ENCODE results near the gene CASQ2.

Gene CASQ2

DNA sequence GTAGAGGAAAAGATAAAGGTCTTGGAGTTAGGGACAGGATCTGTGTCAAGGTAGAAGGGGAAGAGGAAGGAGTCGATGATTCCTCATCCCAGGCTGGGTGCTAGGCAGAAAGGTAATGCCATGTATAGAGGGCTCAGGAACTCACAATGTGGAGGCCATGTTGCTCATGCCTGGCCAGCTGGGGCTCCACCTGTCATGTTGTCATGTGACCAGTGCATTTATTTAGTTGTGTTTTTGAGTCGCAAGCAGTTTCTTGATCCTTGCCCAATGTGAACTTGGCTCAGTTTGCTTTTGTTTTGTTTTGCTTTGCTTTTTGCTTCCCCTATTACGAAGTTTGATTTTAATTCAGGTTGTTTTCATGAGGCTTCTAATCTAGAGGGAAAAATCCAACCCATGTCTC, 5.7 kb downstream of the CASQ2 start:
- Mint-ChIP-seq H3K36me3 (ENCODE audit: low read depth) (no peaks in the 10 kb centered on the region), H3K27ac (no peak overlapping the region), H3K4me3 (no peak overlapping the region), H3K9me3 (peaks cover 3% of the 10 kb centered on the region), H3K27me3 (ENCODE audit: low read depth) (peaks cover 5% of the 10 kb centered on the region), H3K4me1 (ENCODE audit: low read depth) (no peaks in the 10 kb centered on the region)

- H3K27ac Mint-ChIP-seq: no peak overlapping the region
- H3K4me3 Mint-ChIP-seq: no peak overlapping the region
- H3K36me3 Mint-ChIP-seq (ENCODE audit: low read depth): no peaks in the 10 kb centered on the region
- H3K4me1 Mint-ChIP-seq (ENCODE audit: low read depth): no peaks in the 10 kb centered on the region
- H3K9me3 Mint-ChIP-seq: peaks cover 3% of the 10 kb centered on the region
- H3K27me3 Mint-ChIP-seq (ENCODE audit: low read depth): peaks cover 6% of the 10 kb centered on the region
Observed at GRCh38 chr1:115761601-115762302, 6.8 kb downstream of the CASQ2 start.

DNA sequence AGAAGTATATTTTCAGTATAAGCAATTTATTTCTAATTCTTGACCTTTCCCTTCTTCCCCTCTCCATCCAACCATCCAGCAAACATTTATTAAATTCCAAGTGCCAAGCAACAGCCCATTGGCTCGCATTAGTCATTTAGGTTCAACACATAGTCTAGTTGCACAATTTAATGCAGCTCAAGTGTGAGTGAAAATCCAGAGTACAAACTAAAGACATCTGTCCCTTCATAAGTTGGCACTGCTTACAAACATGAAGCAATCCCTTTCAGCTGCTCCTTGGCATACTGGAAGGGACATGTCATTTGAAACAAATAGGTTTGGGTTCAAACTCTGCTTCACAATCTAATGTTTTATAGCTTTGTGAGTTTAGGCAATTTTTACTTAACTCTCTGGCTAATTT, 10.7 kb downstream of the CASQ2 start:
- H3K27me3 Mint-ChIP-seq (ENCODE audit: low read depth): peaks cover 6% of the 10 kb centered on the region
- H3K9me3 Mint-ChIP-seq: peaks cover 3% of the 10 kb centered on the region
- H3K4me3 Mint-ChIP-seq: no peak overlapping the region
- H3K36me3 Mint-ChIP-seq (ENCODE audit: low read depth): no peaks in the 10 kb centered on the region
- H3K27ac Mint-ChIP-seq: no peak overlapping the region
- H3K4me1 Mint-ChIP-seq (ENCODE audit: low read depth): no peaks in the 10 kb centered on the region

GRCh38 chr1:115757326-115757725, 11.2 kb downstream of the CASQ2 start:
- Mint-ChIP-seq H3K36me3 (ENCODE audit: low read depth) (no peaks in the 10 kb centered on the region), H3K4me1 (ENCODE audit: low read depth) (no peaks in the 10 kb centered on the region), H3K27ac (no peak overlapping the region), H3K9me3 (peaks cover 3% of the 10 kb centered on the region), H3K4me3 (no peak overlapping the region), H3K27me3 (ENCODE audit: low read depth) (peaks cover 9% of the 10 kb centered on the region)

- H3K27me3 Mint-ChIP-seq (ENCODE audit: low read depth): peaks cover 9% of the 10 kb centered on the region
- H3K4me1 Mint-ChIP-seq (ENCODE audit: low read depth): no peaks in the 10 kb centered on the region
- H3K36me3 Mint-ChIP-seq (ENCODE audit: low read depth): no peaks in the 10 kb centered on the region
- no peak overlapping the region for H3K4me3 Mint-ChIP-seq
- peaks cover 3% of the 10 kb centered on the region for H3K9me3 Mint-ChIP-seq
- H3K27ac Mint-ChIP-seq: no peak overlapping the region
Observed at GRCh38 chr1:115755456-115756370, 12.8 kb downstream of the CASQ2 start.

- no peak overlapping the region for H3K27ac Mint-ChIP-seq
- no peaks in the 10 kb centered on the region for H3K36me3 Mint-ChIP-seq (ENCODE audit: low read depth)
- peaks cover 6% of the 10 kb centered on the region for H3K27me3 Mint-ChIP-seq (ENCODE audit: low read depth)
- no peaks in the 10 kb centered on the region for H3K9me3 Mint-ChIP-seq
- no peak overlapping the region for H3K4me3 Mint-ChIP-seq
- H3K4me1 Mint-ChIP-seq (ENCODE audit: low read depth): no peaks in the 10 kb centered on the region
Observed at GRCh38 chr1:115753830-115754229, 14.7 kb downstream of the CASQ2 start.

DNA sequence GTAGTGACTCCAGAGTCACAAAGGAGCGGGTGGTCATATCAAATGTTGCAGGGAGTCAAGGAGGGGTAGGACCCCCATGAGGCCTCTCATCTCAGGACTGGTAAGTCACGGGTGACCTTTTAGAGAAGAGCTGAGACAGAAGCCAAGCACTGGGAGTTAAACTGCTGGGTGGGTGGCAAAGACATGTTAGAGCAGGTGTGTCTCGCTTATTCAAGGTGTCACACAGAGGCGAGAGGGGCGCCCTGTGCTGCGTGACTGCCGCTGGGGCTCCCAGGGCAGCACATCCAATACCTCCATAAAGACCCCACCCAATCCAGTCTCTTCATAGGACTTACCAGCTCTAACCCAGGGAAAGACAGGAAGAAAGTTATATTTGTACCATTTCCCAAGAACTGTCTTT, 15.2 kb downstream of the CASQ2 start:
- Mint-ChIP-seq H3K4me3 (no peak overlapping the region), H3K36me3 (ENCODE audit: low read depth) (no peaks in the 10 kb centered on the region), H3K27ac (no peak overlapping the region), H3K4me1 (ENCODE audit: low read depth) (no peaks in the 10 kb centered on the region), H3K27me3 (ENCODE audit: low read depth) (peaks cover 6% of the 10 kb centered on the region), H3K9me3 (no peaks in the 10 kb centered on the region)

- H3K27ac Mint-ChIP-seq: no peak overlapping the region
- no peak overlapping the region for H3K4me3 Mint-ChIP-seq
- no peaks in the 10 kb centered on the region for H3K4me1 Mint-ChIP-seq (ENCODE audit: low read depth)
- peaks cover 25% of the 10 kb centered on the region for H3K27me3 Mint-ChIP-seq (ENCODE audit: low read depth)
- H3K9me3 Mint-ChIP-seq: no peaks in the 10 kb centered on the region
- no peaks in the 10 kb centered on the region for H3K36me3 Mint-ChIP-seq (ENCODE audit: low read depth)
Observed at GRCh38 chr1:115748401-115749150, 19.9 kb downstream of the CASQ2 start.

DNA sequence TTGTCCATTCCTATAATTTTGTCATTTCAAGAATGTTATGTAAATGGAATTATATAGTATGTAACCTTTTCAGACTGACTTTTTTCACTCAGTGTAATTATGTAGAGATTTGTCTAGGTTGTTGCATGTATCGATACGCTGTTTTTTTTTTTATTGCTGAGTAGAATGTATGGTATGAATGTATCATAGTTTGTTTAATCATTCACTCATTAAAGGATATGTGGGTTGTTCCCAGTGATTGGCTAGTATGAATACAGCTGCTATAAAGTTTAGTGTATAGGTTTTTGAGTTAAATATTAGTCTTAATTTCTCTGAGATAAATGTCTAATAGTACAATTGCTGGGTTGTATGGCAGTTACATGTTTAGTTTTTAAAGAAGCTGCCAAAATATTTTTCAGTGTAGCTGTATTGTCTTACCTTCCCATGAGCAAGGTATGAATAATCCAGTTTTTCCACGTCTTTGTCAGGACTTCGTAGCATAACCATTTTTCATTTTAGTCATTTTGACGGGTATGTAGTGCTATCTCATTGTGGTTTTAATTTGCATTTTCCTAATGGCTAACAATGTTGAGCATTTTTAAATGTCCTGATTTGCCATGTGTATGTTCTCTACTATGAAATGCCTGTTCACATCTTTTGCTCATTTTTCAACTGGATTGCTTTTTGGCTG, 22.4 kb downstream of the CASQ2 start:
- H3K36me3 Mint-ChIP-seq (ENCODE audit: low read depth): no peaks in the 10 kb centered on the region
- H3K27me3 Mint-ChIP-seq (ENCODE audit: low read depth): peaks cover 21% of the 10 kb centered on the region
- H3K9me3 Mint-ChIP-seq: no peaks in the 10 kb centered on the region
- no peaks in the 10 kb centered on the region for H3K4me1 Mint-ChIP-seq (ENCODE audit: low read depth)
- H3K4me3 Mint-ChIP-seq: no peak overlapping the region
- no peak overlapping the region for H3K27ac Mint-ChIP-seq

- Mint-ChIP-seq H3K4me1 (ENCODE audit: low read depth) (no peaks in the 10 kb centered on the region), H3K4me3 (no peak overlapping the region), H3K27ac (no peak overlapping the region), H3K9me3 (no peaks in the 10 kb centered on the region), H3K27me3 (ENCODE audit: low read depth) (peaks cover 21% of the 10 kb centered on the region), H3K36me3 (ENCODE audit: low read depth) (no peaks in the 10 kb centered on the region)
Observed at GRCh38 chr1:115744646-115745275, 23.8 kb downstream of the CASQ2 start.

GRCh38 chr1:115740811-115741210, 27.7 kb downstream of the CASQ2 start:
- Mint-ChIP-seq H3K9me3 (no peaks in the 10 kb centered on the region), H3K4me1 (ENCODE audit: low read depth) (no peaks in the 10 kb centered on the region), H3K36me3 (ENCODE audit: low read depth) (no peaks in the 10 kb centered on the region), H3K27me3 (ENCODE audit: low read depth) (peaks cover 9% of the 10 kb centered on the region), H3K4me3 (no peak overlapping the region), H3K27ac (no peak overlapping the region)

- Mint-ChIP-seq H3K4me1 (ENCODE audit: low read depth) (no peaks in the 10 kb centered on the region), H3K36me3 (ENCODE audit: low read depth) (no peaks in the 10 kb centered on the region), H3K4me3 (no peak overlapping the region), H3K27ac (no peak overlapping the region), H3K27me3 (ENCODE audit: low read depth) (peaks cover under 1% of the 10 kb centered on the region), H3K9me3 (no peaks in the 10 kb centered on the region)
Observed at GRCh38 chr1:115732316-115732715, 36.2 kb downstream of the CASQ2 start.

DNA sequence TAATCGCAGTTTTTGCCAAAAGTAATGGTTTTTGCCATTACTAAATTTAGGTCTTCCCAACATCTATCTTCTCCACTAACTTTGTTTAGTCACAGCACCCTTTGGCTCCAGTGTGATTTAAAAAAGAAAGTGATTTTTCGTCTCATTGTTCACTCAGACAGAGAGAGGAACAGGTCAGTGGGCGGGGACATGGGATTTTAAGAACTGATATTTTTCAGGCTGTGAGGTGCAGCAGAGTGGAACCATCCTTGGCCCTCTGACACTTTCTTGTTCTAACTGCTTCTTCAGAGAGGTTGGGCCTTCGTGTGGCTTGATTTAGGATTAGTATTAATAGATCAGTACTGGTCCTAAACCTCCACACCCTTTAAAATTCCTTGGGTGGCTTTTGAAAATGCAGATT, 38.8 kb downstream of the CASQ2 start:
- Mint-ChIP-seq H3K9me3 (no peaks in the 10 kb centered on the region), H3K4me1 (ENCODE audit: low read depth) (no peaks in the 10 kb centered on the region), H3K4me3 (no peak overlapping the region), H3K27me3 (ENCODE audit: low read depth) (no peaks in the 10 kb centered on the region), H3K36me3 (ENCODE audit: low read depth) (no peaks in the 10 kb centered on the region), H3K27ac (no peak overlapping the region)

DNA sequence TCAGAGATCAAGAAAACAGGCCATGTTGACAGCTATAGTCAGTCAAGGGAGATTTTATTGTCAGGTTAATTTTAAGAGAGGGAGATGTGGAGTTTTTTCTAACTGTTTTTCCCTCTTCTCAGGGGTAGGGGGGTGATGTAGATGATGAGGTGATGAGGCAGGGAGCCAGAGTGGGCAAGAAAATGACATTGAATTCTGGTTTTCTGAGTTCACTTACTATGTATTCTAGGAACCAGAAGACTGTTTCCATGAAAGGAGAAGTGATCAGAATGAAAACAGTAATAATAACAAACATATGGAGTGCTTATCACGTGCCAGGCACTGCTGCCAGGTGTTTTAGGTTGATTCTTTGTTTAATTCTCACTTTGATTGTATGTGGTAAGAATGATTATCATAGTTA, 40.2 kb downstream of the CASQ2 start:
- no peaks in the 10 kb centered on the region for H3K36me3 Mint-ChIP-seq (ENCODE audit: low read depth)
- H3K27ac Mint-ChIP-seq: no peak overlapping the region
- H3K4me1 Mint-ChIP-seq (ENCODE audit: low read depth): no peaks in the 10 kb centered on the region
- H3K4me3 Mint-ChIP-seq: no peak overlapping the region
- no peaks in the 10 kb centered on the region for H3K27me3 Mint-ChIP-seq (ENCODE audit: low read depth)
- no peaks in the 10 kb centered on the region for H3K9me3 Mint-ChIP-seq
